HG03097 (cell line): ENCODE measurements around the gene CTNNA3.
"Not testable (repeated sequence)": the region's sequence is repeated elsewhere in the genome, so short reads cannot be mapped to it uniquely, and the experiment has no call there.

Experiments used
- ATAC-seq: cut with Tn5 transposase; IDR thresholded peaks from one replicate; pipeline ENCODE4 v1.9.1; 2021; ENCODE audit not compliant: unreplicated experiment, low FRiP score

Gene CTNNA3

DNA sequence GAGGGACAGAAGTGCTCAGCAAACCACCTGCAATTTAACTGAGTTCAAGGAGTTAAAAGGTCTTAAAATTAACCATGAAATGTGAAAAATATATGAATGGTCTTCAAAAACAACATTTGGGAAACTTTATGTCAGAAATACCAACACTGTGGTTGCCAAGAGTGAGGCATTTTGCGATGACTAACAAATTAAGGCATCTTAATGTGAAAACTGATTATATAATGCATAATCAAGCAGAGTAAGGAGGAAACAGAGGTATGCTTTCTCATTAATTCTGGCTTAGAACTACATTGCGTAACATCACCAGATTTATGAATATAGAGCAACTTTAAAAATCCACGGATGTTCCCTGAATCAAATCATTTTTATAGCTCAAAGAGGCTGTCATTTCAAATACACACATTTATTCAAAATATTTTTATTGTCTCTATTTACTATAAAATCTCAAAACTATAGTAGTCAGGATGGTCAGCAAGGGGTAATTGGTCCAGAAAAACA lies 434.6 kb downstream of the CTNNA3 start:
- no peak for ATAC-seq

DNA sequence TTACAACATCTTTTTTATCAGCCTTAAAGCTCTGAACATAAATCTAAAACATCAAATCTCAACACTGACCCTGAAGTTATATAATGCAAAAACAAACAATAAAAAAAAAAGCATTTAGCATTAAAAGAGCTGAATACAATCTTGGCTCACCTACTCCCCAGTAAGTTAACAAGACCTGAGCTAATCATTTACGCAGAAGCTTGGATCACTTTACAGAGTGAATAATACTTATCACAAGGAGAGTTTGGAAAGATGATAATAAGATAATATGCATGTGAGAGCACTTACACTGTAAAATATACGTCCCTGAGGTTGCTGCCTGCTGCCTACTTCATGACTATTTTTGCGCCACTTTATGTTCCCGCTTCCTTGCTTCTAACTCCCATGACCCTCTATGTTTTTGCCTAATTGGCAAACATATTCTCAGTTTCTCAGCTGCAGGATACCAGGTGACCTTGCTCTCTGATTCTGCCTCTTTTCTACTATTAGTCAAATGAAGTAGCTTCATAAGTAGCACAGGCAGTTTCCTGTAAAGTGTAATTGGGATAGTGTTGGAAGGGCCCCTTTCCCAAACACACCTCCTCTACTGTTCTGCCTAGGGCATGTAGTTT lies 436.6 kb downstream of the CTNNA3 start:
- no peak for ATAC-seq

DNA sequence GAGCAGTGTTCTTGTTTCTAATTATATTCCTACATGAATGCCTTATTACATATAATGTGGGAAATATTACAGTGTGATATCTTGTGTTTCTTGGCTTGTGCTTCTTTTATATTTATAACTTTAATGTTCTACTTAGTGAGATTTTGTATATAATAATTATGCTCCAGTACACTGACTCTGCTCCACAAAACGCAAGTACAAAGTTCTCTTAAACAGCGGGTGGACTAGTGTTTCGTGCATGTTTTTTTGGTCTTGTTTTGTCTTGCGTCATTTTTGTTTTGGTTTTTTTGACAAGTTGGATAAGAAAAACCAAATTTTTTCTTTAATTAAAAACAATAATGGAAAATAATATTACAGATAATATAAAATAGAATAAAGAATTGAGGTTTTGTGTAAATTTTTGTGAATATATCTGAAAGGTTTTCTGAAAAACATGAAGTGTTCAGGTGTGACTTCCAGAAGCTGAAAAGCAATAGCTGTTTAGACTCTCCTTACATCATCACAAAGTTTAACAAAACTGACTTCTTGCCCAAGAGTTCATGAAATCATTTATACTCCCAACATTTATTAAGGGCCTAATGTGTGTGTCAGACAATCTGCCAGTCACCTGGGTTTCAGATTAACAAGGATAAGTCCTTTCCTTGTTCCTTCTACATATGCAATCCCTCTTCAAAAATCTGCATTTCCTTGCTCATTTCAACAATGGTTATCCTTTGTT lies 438.4 kb downstream of the CTNNA3 start:
- no peak for ATAC-seq

DNA sequence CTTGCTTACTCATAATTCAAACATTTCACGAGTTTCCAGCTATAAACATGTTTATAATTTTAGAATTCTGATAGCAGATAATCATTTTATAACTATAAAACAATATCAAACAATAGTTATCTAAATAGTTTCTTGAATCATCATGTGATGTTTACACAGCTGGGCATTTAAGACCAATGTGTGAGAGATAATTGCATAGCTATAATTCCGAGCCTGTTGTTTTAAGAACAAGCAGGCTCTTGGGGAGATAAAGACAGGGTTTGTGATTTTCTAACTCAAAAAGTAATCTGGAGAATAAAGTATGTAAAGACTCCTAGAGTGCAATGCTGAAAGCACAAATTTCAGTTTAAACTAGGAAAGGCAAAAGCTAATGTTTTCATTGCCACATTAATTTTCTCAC lies 439.0 kb downstream of the CTNNA3 start:
- no peak for ATAC-seq

DNA sequence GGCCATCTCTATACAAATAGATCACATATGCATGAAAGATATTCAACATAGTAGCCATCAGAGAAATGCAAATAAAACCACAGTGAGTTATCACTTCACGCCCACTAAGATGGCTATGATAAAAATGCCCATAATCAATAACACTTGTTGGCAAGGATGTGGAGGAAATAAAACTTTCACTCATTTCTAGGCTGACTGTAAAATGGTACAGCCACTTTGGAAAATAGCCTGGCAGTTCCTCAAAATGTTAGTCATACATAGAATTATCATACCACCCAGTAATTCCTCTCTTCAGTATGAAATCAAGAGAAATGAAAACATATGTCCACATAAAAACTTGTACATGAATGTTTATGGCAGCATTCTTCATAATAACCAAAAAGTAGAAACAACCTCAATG lies 445.3 kb downstream of the CTNNA3 start:
- no peak for ATAC-seq

DNA sequence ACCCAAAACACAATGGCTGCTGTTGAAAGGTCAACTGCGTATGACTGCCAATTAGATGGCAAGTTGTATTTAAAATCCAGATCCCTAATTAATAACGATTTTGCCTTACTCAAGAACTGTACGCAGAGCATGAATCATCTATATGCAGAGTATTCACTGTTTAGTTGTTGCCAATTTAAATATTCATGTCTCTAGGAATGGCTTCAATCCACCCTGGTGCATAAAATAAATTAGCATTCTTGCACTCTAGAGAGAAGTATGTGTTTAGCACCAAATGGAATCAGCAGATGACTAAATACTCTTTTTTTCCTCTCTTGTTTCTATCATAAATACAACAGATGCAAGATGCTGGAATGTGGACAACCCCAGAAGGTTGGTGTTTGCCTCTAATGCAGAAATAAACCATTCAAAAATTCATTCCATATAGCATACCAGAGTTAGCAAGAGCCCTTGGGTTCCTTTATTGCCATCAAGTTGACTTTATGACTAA lies 449.9 kb downstream of the CTNNA3 start:
- ATAC-seq: no peak

DNA sequence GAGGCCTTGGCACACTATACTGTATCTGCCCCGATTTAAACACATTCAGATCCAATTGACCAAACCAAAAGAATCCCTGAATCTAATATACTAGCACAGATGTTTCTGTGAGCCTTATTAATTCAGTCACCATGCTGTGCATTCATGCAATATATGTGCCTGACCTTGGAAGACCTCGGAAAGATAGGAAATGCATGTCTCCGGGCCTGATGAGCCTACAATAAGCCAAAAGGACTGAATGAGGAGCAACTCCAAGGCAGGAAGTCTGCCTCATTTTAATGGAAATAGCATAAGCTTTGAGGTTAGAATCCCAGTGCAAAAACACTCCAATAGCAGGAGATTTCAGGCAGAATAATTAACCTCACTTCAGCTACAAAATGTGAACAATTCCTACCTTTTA lies 453.5 kb downstream of the CTNNA3 start:
- ATAC-seq: no peak

DNA sequence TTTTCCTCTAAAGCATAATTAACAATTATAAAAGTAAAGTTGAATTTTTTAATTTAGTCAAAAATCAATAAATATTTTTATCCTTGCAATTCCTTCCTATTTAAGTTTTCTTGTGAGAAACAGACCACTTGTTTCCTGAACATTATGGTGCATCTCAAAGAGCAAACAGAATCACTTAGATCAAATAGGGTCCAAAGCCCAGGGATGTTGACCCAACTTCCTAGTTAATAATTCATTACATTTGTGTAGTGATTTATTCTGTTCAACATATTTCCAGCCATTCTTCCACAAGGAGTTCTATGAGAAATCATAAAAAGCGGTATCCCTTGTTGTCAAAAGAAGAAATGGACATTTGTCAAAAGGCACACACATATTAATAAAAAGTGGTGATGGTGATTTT lies 454.5 kb downstream of the CTNNA3 start:
- ATAC-seq: no peak

DNA sequence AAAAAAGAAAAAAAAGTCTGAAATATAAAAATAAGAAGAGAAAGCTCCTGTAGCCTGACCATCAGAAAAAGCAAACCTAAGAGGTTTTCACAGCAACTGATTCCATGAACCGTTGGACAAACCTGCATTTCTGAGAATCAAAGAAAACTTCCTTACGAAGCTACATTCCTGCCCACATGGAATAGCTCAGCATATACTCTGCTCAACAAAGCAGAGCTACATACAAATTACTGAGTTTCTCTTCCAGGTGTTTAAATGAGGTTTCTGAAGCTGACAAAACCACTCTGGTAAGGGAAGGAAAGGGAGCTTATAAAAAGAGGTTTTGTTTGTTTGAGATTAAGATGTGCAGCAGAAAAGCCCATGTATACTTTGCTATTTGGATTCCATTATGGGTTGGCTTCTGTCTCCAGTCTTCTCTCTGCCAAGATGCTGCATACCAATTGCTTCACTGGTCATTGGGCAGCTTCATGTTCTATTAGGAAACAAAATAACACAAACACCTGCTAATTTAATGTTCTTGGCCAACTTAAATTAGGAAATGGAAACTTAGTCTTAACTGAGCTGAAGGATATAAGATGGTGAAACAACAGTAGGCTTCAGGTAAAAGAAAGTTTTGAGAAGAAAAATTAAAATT lies 456.0 kb downstream of the CTNNA3 start:
- ATAC-seq: no peak

DNA sequence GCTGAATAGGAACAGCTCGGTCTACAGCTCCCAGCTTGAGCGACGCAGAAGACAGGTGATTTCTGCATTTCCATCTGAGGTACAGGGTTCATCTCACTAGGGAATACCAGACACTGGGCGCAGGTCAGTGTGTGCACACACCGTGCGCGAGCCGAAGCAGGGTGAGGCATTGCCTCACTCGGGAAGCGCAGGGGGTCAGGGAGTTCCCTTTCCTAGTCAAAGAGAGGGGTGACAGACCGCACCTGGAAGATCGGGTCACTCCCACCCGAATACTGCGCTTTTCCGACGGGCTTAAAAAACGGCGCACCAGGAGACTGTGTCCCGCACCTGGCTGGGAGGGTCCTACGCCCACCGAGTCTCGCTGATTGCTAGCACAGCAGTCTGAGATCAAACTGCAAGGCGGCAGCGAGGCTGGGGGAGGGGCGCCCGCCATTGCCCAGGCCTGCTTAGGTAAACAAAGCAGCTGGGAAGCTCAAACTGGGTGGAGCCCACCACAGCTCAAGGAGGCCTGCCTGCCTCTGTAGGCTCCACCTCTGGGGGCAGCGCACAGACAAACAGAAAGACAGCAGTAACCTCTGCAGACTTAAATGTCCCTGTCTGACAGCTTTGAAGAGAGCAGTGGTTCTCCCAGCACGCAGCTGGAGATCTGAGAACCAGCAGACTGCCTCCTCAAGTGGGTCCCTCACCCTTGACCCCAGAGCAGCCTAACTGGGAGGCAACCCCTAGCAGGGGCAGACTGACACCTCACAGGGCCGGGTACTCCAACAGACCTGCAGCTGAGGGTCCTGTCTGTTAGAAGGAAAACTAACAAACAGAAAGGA lies 465.1 kb downstream of the CTNNA3 start:
- not testable (repeated sequence) for ATAC-seq

DNA sequence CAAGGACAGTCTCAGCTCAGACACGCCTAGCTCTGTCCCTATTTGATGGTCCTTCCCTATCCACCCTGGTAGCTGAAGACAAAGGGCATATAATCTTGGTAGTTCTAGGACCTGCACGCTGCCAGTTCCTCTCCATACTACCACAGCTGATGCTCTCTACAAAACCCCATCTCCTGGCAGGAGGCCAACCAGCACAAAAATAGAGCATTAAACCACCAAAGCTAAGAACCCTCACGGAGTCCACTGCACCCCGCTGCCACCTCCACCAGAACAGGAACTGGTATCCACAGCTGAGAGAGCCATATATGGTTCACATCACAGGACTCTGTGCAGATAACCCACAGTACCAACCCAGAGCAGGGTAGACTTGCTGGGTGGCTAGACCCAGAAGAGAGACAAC lies 470.8 kb downstream of the CTNNA3 start:
- no peak for ATAC-seq

DNA sequence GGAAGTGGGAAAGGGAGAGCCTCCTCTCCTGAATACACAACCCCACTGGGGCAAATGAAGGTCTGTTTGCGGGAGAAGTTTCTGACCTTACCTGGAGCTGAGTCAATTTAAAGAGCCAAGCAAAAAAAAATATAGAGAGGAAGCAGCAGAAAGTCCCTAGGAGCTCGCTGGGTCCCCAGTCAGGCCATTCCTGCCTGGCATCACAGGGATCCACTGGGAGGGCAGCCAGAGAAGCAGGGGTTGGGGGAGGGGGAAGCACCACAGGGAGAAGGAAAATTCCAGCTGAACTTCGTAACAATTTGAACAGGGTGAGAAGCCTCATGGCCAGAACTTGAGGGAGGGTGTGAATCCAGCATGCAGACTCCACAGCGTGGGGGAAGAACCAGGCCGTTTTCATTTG lies 471.4 kb downstream of the CTNNA3 start:
- ATAC-seq: no peak

DNA sequence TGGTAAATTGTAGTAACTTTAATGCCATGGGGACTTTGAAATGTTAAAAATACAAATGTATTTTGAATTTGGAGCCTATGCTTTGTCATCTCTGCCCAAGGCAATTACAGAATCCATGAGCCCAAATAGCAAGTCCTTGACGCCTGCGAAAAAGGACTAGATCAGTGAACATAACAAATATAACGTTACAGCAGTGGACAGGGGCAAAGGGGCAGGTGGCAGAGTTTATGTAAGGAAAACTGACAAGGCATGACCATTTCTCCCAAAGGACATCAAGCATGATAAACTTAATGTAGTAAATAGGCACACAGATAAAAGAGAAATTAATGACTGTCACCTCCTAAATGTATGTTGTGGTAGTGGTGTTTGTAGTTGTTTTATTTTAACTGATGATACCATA lies 473.1 kb downstream of the CTNNA3 start:
- no peak for ATAC-seq

DNA sequence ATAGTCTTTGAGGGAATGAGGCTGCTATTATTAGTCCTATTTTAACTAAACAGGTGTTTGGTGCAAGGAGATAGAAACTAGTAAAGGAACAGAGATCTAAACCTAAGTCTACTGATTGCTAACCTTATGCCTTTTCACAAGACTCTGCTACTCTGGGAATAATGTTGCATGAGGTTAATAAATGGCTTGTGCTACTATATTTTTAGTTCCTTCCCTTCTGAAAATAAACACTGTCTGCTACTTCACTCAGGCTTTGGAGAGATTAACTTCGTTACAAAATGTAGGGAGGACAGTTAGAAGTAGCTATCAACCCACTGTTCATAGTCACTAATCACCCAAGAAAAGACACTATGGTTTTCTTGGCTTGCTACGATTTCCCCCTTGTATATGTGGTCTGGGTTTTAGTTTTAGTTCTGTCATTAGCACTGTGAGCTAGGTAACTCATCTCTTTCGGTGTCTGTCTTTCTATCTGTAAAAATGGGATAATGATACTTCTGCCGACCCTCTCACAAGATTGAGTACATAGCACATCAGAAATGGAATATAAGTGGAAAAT lies 474.0 kb downstream of the CTNNA3 start:
- no peak for ATAC-seq

DNA sequence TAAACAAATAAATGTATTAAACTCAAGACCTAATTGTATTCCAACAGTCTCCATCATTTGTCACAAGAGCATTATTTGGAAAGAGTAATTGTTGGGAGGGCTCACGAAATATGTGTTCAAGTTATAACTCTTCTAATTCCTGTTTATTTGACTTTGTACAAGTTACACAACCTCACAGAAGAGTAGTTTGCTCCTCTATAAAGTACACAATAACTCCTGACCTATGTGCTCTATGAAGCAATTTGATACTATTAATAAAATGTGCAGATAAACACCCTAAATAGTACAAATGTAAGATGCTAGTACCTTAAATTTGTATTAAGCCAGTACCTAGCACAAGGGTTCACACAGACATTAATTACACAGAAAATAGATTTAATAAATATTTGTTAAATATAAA lies 484.3 kb downstream of the CTNNA3 start:
- no peak for ATAC-seq

DNA sequence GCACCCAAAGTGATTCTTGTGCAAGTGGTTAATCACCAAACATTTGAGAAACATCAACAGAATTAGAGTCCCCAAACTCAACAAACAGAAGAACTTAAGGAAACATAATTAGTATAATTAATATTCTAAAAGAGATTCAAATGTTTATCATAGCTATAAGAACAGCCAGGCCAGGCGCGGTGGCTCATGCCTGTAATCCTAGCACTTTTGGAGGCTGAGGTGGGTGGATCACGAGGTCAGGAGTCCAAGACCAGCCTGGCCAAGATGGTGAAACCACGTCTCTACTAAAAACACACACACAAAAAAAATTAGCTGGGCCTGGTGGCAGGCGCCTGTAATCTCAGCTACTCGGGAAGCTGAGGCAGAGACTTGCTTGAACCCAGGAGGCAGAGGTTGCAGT lies 488.1 kb downstream of the CTNNA3 start:
- not testable (repeated sequence) for ATAC-seq

DNA sequence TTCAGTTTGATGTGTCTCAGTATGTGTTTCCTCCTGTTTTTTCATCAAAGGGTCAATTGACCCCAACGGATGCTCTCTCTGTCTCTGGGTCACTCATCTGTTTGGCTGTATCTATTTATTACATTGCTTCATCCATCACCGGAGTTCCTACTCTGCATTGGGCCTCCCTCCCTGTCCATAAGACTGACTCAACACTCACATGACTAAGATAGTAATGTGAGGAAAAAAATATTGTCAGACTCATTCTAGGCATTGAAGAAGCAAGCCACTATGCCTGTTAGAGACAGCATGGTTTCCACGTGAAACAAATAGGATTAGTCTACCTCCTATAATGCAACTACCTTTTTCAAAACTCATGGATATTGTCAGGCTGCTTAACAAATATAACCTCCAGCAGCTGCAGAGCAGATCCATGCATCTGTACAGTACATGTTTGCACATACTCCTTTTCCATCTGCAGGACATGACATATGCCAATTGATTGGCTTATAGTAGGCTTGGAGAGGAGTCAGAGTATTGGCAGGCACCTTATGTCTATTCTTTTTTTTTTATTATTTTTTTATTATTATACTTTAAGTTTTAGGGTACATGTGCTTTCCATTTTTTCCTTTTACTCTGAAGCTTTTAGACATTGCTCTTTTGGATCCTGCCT lies 495.0 kb downstream of the CTNNA3 start:
- ATAC-seq: no peak

DNA sequence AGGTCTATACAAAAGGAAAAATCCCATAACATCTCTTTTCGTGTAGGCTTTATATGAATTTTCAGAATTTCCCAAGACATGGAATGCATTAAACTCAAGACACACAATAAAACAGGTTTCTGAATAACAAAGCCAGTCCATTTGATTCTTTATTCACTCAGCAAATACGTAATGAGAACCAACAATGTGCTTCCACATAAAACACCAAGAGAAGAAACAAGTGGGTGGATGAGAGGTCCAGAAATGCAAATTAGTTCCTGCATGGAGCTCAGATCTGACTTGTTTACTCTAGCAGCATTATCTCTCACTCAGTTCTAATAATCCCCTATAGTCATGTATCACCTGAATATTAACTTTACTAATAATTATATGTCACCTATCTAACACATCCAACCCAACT lies 520.6 kb downstream of the CTNNA3 start:
- ATAC-seq: no peak

DNA sequence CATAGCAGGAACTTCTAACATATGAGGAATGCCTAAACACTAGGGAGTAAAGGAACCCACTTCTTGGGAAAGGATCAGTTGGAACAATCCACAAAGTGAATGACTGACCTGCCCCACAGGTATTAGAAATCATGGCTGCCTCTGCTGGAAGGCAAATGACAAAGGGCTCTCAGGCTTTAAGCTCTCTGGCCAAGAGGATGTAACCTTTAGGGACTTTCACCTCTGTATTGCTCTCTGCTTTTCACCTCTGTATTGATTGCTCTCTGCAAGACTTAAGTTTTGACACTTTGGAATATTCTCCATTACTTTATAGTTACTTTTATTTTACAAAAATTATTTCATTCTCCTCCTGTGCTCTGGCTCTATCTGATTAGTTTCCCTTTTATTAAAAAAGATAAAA lies 522.2 kb downstream of the CTNNA3 start:
- no peak for ATAC-seq

DNA sequence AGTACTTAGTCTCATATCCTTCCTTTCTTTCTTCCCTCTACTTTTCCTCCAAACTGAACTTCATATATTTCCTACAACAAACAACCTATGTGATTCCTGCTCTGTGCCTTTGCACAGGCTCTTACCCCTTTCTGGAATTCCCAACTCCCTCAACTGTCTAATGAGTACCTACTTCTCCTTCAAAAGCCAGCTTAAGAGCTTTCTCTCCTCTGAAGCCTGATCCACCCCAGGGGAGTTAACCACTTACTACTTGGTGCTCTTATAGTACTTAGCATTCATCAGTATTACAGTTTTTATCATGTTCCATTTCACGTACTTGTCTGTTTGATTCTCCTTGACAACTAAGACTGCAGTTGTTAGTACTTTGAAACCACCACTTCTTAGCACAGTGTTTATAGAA lies 524.0 kb downstream of the CTNNA3 start:
- no peak for ATAC-seq
